Choroid plexus epithelial cell (primary cell): ENCODE measurements around the gene FOXN3.

Experiments used
- DNase-seq: peaks from one replicate; pipeline ENCODE4 v3.0.0-alpha.2; 2010; ENCODE audit warnings: low read depth
- H3K4me3 ChIP-seq: 2 replicates; pipeline ENCODE4 v1.5.1; 2011; ENCODE audit warnings: low read depth, mild to moderate bottlenecking, control low read depth, low read length, moderate library complexity
- TF ChIP-seq, protein P1 (sequence below): conservative IDR thresholded peaks from 2 replicates; pipeline ENCODE4 v1.5.1; 2011; ENCODE audit warnings: low read depth, mild to moderate bottlenecking, control low read depth, inconsistent platforms, low read length, moderate library complexity

The FOXN3 gene

DNA sequence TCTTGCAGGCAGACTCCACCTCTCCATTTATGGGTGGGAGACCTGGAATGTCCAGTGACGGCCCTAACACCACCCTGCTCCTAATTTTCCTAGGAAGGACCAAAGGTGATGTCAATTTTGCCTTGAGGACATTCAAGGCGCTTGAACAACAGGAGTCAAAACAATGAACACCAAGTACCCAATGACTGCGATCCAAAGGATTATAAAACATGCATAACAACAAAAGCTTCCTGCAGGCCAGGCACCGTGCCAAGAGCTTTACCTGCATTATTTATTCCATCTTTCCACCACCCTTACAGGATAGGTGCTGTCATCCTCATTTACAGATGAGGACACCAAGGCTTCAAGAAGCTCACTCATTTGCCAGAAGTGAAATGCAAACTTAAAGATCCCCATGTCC lies 15.2 kb upstream of the FOXN3 start:
- DNase-seq = no peak
- TF ChIP-seq, protein P1, sequence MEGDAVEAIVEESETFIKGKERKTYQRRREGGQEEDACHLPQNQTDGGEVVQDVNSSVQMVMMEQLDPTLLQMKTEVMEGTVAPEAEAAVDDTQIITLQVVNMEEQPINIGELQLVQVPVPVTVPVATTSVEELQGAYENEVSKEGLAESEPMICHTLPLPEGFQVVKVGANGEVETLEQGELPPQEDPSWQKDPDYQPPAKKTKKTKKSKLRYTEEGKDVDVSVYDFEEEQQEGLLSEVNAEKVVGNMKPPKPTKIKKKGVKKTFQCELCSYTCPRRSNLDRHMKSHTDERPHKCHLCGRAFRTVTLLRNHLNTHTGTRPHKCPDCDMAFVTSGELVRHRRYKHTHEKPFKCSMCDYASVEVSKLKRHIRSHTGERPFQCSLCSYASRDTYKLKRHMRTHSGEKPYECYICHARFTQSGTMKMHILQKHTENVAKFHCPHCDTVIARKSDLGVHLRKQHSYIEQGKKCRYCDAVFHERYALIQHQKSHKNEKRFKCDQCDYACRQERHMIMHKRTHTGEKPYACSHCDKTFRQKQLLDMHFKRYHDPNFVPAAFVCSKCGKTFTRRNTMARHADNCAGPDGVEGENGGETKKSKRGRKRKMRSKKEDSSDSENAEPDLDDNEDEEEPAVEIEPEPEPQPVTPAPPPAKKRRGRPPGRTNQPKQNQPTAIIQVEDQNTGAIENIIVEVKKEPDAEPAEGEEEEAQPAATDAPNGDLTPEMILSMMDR = no peak
- H3K4me3 ChIP-seq = no peak overlapping the region

DNA sequence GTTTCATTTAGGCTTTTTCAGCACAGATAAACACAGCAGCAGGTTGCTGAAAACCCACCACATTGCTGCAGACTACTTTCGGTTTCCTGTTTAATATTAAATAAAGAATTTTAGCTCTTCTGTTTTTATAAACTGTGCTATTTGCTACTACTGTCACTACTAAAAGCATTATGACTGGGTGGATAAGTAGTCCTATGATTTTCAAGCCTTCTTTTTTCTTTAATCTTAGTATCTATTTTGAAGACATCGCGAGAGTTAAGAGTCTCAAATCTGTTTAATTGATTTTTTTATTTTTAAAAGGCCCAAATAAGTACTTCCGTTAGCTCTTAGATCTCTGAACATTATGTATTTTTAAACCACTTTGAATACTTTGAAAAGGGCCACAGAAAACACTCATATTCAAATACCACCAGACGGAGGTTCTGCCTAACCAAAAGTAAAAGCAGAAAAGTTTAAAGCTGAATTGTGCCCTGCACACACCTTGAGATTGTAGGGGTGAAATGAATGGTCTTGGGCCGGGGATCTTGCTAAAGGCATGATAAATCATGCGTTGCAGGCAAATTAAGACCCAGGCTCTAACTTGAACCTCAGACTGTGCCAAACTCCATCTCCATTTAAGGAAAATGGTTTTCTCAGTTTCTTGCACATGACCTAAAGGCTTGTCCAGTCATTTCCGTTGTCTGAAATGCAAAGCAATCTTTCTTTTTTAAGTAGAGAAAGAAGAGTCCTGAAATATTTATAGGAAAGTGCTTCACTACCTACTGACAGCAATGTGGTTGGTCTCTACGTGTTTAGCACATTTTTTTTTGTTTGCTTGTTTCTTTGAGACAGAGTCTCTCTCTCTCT lies 13.6 kb upstream of the FOXN3 start:
- H3K4me3 ChIP-seq = peak overlapping the region; percentile 14
- DNase-seq = peak; percentile 76
- TF ChIP-seq, protein P1 = no peak

DNA sequence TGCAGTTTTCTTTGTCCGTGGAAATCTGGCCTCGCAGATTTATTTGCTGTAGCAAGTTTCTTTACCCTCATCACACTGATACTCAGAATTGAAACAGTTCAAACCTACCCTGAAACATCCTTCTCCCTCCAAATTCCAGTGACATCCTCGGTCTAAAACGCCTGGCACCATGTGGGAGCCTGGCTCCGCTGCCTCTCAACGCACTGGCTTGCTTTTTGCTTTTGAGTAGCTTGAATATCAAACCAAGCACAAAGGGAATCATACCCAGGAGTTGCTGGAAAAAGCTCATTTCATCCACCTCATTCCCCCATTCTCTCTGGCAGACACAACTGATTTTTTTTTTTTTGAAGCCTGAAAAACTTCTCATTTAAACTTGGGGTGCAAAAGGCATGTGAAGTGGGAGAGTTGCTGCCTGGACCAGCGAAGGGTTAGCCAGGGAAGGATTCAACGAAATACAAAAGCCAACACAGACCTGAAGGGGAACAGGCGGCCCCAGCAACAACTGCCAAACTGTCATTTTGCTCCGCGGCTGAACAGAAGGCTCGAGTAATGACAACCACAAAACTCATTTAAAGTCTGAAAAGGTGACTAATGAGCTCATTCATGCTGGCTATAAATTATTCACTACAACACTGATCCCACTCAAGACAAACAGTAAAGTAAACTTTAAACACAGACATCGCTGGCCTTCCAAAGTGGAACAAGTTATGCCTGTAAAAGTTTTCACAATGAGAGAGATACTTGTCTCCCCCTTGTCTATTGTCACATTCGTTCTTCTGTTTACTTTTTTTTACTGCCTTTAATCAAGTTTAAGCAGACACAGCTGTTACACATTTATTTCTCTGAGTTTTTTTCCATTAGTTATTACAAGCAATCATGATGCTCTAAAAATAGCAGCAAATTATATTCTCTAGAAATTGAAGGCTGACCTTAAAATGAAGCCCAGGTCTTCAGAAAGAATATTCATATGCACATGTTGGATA lies 12.5 kb upstream of the FOXN3 start:
- no peak overlapping the region for H3K4me3 ChIP-seq
- no peak for DNase-seq
- TF ChIP-seq, protein P1 = no peak

DNA sequence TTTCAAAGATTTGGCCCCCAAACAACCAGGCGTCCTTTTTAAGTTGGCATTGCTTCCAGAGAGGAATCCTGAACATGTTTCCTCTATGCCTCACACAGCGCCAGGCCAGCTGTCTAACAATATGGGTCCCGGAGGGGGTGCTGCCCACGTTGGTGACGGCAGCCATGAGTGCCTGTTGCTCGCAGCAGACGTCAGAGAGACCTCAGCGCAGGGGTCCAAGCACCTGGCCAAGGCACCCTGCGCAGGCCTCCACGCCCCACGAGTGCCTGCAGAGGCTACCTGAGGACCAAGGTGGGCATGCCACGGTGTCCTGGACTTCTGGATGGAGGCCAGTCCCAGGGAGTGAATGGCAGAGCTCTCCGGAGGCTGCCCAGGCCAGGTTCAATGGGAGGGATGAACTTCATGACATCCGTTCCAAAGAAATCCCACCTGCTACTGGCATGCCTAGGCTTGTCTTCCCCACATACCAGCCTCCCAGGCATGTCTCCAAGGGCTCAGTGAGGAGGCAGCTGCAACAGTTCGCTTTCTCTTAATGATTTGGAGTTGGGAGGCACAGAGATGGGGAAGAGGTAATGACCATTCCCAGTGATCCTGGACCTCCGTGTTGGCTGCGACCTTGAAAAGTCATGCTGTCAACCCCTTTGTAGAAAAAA lies 11.6 kb upstream of the FOXN3 start:
- TF ChIP-seq, protein P1 = no peak
- H3K4me3 ChIP-seq = no peak overlapping the region
- DNase-seq = no peak

DNA sequence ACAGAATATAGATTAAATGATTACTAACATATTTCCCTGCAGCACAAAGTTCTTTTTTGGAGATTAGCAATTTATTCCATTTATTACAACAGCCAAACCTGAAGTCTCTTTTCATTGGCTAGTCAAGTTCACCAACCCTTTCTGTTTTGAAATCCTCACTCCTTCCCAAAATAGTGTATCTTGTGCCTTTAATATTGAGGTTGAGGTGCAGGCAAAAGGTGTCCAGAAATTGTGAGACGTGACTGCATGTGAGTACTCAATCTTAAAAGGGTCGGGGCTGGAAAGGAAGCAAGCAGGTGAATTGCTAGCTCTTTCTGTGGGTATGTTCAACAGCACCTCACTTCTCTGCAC lies 11.1 kb upstream of the FOXN3 start:
- H3K4me3 ChIP-seq = no peak overlapping the region
- DNase-seq = no peak
- TF ChIP-seq, protein P1 = no peak

DNA sequence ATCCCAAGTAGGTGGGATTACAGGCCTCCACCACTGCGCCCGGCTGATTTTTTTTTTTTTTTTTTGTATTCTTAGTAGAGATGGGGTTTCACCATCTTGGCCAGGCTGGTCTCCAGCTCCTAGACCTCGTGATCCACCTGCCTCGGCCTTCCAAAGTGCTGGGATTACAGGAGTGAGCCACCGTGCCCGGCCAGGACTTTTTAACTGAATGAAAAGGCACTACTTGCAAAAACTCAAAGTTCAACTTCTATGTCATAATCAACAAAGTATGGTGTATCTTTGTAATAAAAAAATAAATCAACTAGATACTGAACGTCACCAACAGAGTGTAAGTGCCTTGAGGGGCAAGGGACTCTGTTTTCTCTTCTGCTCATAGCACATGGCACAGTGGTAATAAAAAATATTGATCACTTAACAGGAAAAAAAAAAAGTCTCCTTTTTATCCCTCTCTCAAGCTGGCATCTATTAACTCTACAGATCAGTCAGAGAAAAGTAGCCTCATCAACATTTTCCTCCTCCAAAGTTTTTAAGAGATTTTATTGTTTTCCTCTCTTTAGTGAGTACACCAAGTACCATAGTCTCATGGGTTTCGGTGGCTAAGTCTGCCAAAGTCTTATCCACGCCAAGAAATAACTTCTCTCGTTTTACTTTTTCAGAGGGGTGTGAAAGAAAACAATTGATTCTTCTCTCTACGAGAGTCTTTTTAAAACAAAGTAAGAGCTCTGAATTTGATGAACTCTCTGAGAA lies 10.6 kb upstream of the FOXN3 start:
- DNase-seq = no peak
- TF ChIP-seq, protein P1 = no peak
- H3K4me3 ChIP-seq = no peak overlapping the region
